HepG2 (cell line): Measurements from ENCODE around the gene TIMP4. TPM values are rescaled to one million over a fixed set of nuclear protein-coding genes. Genes with fewer than 3 reads are reported as not detected.

Experiments used
- ATAC-seq: fragments of 200-7000 bp; cut with Tn5 transposase; 3 replicates; pipeline ENCODE4 v1.9.1; 2020; ENCODE audit warnings: mild to moderate bottlenecking, moderate library complexity
- BruUV-seq: library from RNA; stranded (reverse); fragments of 400-500 nt; replicated peaks from 2 replicates; lab custom pipeline; 2021; lab: Mats Ljungman, UMichigan
- CTCF ChIA-PET: fragments of 300-600 bp; formaldehyde crosslinking; extraction: SDS; loops from one replicate; lab custom pipeline; 2021; ENCODE audit warnings: low total read pairs, inconsistent platforms, low intra/inter-chr PET ratio; lab: Yijun Ruan, JAX
- POLR2A ChIA-PET: fragments of 350-600 bp; sonication (Branson Sonifier 250); formaldehyde crosslinking; loops from one replicate; lab custom pipeline; 2020; ENCODE audit warnings: antibody characterized with exemption, inconsistent platforms; lab: Yijun Ruan, JAX
- DNase-seq: peaks from one replicate; pipeline ENCODE4 v3.0.0-alpha.2; 2015; ENCODE audit warnings: low spot score
- FAIRE-seq: peaks from 3 replicates; lab custom pipeline; 2011; peaks lifted over from hg19 to GRCh38; lab: Jason Lieb, UNC
- H2AFZ ChIP-seq: one replicate; pipeline ENCODE4 v1.6.1; 2011; ENCODE audit warnings: low read length, inconsistent platforms
- H3K27ac ChIP-seq: fragments of 300-600 bp; 3 replicates; pipeline ENCODE4 v1.8.0; 2011; ENCODE audit warnings: mixed run types, mild to moderate bottlenecking, mixed read lengths, low read length, inconsistent platforms; ENCODE audit not compliant: insufficient read depth; ENCODE audit errors: extremely low read length
- H3K27me3 ChIP-seq, 2 experiments: fragments of 200-600 bp in 1 of 2; 2 replicates in 1 of 2; 3 replicates in 1 of 2; pipeline versions ENCODE4 v1.6.0 to v1.8.0; 2011; ENCODE audit warnings: low read length in 2 of 2, mild to moderate bottlenecking in 2 of 2, moderate library complexity in 2 of 2, inconsistent platforms in 1 of 2; ENCODE audit not compliant: insufficient read depth in 2 of 2, control insufficient read depth in 1 of 2
- H3K36me3 ChIP-seq, 2 experiments: fragments of 200-600 bp in 1 of 2; replicated peaks in 1 of 2; 2 replicates in 1 of 2; 3 replicates in 1 of 2; pipeline versions ENCODE4 v1.5.1 to v1.8.0; 2011; ENCODE audit warnings: low read length in 2 of 2, inconsistent platforms in 1 of 2; ENCODE audit not compliant: insufficient read depth in 2 of 2, control insufficient read depth in 1 of 2
- H3K4me1 ChIP-seq: 2 replicates; pipeline ENCODE4 v1.5.1; 2012; ENCODE audit warnings: low read length, inconsistent platforms; ENCODE audit not compliant: insufficient read depth
- H3K4me2 ChIP-seq: 2 replicates; pipeline ENCODE4 v1.6.0; 2011; ENCODE audit warnings: low read depth, low read length, inconsistent platforms
- H3K4me3 ChIP-seq, 3 experiments: fragments of 200-600 bp in 1 of 3; sonication (generic), shearing (Covaris generic) in 1 of 3; replicated peaks in 1 of 3; 2 replicates each; pipeline ENCODE4 v1.5.1; 2011 to 2016; ENCODE audit warnings: low read length in 3 of 3, inconsistent platforms in 2 of 3, low read depth in 2 of 3, mild to moderate bottlenecking in 2 of 3, control low read depth in 1 of 3, mixed read lengths in 1 of 3; ENCODE audit not compliant: insufficient read depth in 1 of 3
- H3K79me2 ChIP-seq: one replicate; pipeline ENCODE4 v1.6.1; 2011; ENCODE audit warnings: low read length, inconsistent platforms; ENCODE audit not compliant: insufficient read depth
- H3K9ac ChIP-seq: 2 replicates; pipeline ENCODE4 v1.6.0; 2011; ENCODE audit warnings: mild to moderate bottlenecking, low read depth, low read length, inconsistent platforms; ENCODE audit not compliant: insufficient read depth
- H3K9me3 ChIP-seq: 2 replicates; pipeline ENCODE4 v1.5.1; 2012; ENCODE audit warnings: mild to moderate bottlenecking, low read length
- H4K20me1 ChIP-seq: 2 replicates; pipeline ENCODE4 v1.6.0; 2011; ENCODE audit warnings: inconsistent platforms, mild to moderate bottlenecking, low read length, moderate library complexity; ENCODE audit not compliant: insufficient read depth
- BATF2 ChIP-seq: sonication (generic); formaldehyde crosslinking; IDR thresholded peaks from 2 replicates; pipeline ENCODE4 v1.8.0; 2022; ENCODE audit warnings: mild to moderate bottlenecking, missing genetic modification reagents, moderate library complexity
- SRSF9 ChIP-seq: fragments of 200-400 bp; formaldehyde crosslinking; IDR thresholded peaks from 2 replicates; pipeline ENCODE4 v1.6.1; 2018; ENCODE audit warnings: borderline replicate concordance, mild to moderate bottlenecking, low read depth, low read length; ENCODE audit not compliant: insufficient read depth, poor library complexity, severe bottlenecking
- ZNF558 ChIP-seq: sonication (generic); formaldehyde crosslinking; IDR thresholded peaks from 2 replicates; pipeline ENCODE4 v1.9.0; 2022; ENCODE audit warnings: mild to moderate bottlenecking, missing genetic modification reagents, borderline replicate concordance
- ZNF564 ChIP-seq: sonication (generic); formaldehyde crosslinking; IDR thresholded peaks from 2 replicates; pipeline ENCODE4 v1.8.1; 2023; ENCODE audit warnings: mild to moderate bottlenecking, missing genetic modification reagents
- ZNF879 ChIP-seq: sonication (generic); formaldehyde crosslinking; IDR thresholded peaks from 2 replicates; pipeline ENCODE4 v1.8.1; 2023; ENCODE audit warnings: missing genetic modification reagents
- WGBS: methylation state at CpG from one replicate; pipeline ENCODE4 v1.1.6; 2017; ENCODE audit warnings: low lambda C conversion rate; 5-methylcytosine and 5-hydroxymethylcytosine counted together
- in situ Hi-C: cut with HindIII; loops from 2 replicates; pipeline ENCODE4 v1.10.0; 2017; ENCODE audit warnings: low pct_unique_long_range_greater_than_20kb; ENCODE audit not compliant: extremely low pct_ligation_motif_present
- intact Hi-C: fragments of 100-400 bp; cut with micrococcal nuclease; formaldehyde crosslinking; loops from one replicate; pipeline ENCODE4 v1.10.0; 2022; ENCODE audit not compliant: unreplicated experiment
- polyA plus RNA-seq, 8 experiments: library from polyadenylated mRNA; depleted of rRNA in 3 of 8; stranded (reverse) in 7 of 8; unstranded in 1 of 8; fragments of >200 nt; fragmentation: Illumina TruSeq in 4 of 8; extraction: Trizol in 4 of 8; gene quantifications; 2 replicates each; pipeline versions ENCODE4 v1.2.1 to v1.2.3, GENCODE V29; 2011 to 2016; ENCODE audit warnings: low read depth in 4 of 8, missing spikeins in 1 of 8, mixed read lengths in 1 of 8; ENCODE audit not compliant: insufficient read depth in 1 of 8
- total RNA-seq, 5 experiments: library from RNA; depleted of rRNA; stranded (reverse); fragments of >200 nt; fragmentation: Illumina TruSeq; extraction: Trizol; gene quantifications; 2 replicates each; pipeline ENCODE4 v1.2.3, GENCODE V29; 2016; ENCODE audit warnings: low read depth in 1 of 5

Gene TIMP4
- total and polyA plus RNA-seq, 2 of the 13 experiments (the other 11 are each of a cell fraction or from before 2014, with no cell fraction given), result 0.05 to 0.07 TPM

- TF ChIP-seq ZNF879 (CRISPR knock-in tag), result no peak
Measured at GRCh38 chr3:12190221-12190807, 31.6 kb upstream of the TIMP4 start (continued).

GRCh38 chr3:12188681-12189287 is 30.1 kb upstream of the TIMP4 start:
- Histone ChIP-seq H3K27ac (no peak overlapping the region), H3K36me3 (no peaks in the 10 kb centered on the region), H3K4me2 (no peak overlapping the region), H3K4me3 (no peak overlapping the region), H3K27me3 (peaks cover 0 to 35% of the 10 kb centered on the region in 2 experiments), H4K20me1 (no peaks in the 10 kb centered on the region), H3K4me1 (peaks cover 23% of the 10 kb centered on the region), H3K9ac (no peak overlapping the region), H3K79me2 (no peaks in the 10 kb centered on the region), H2AFZ (no peak overlapping the region), H3K9me3 (no peaks in the 10 kb centered on the region)
- no TSS peak for BruUV-seq
- CTCF ChIA-PET, result no interaction called here
- 36% methylated on average over 5 of the region's 8 CpGs for WGBS
- no peak for FAIRE-seq
- TF ChIP-seq BATF2 (CRISPR knock-in tag), result no peak
- TF ChIP-seq SRSF9, result no peak
- no peak for TF ChIP-seq ZNF564 (CRISPR knock-in tag)
- no peak for TF ChIP-seq ZNF558 (CRISPR knock-in tag)
- ATAC-seq, result no peak
- POLR2A ChIA-PET, result no interaction called here
- DNase-seq, result no peak
- in situ Hi-C loops (no loop called here), intact Hi-C loops (no loop called here)
